A549 (cell line): ENCODE results near the gene BABAM2. TPM values are rescaled to one million over a fixed set of nuclear protein-coding genes. Genes with fewer than 3 reads are reported as not detected.

Experiments
- ATAC-seq, 2 experiments: fragments of 200-7000 bp in 1 of 2; fragments of >200 bp in 1 of 2; cut with Nextera tagmentation in 1 of 2; cut with Tn5 transposase in 1 of 2; 3 replicates each; pipeline versions ENCODE4 v1.8.0 to v1.9.1; 2018 to 2020; ENCODE audit warnings: mild to moderate bottlenecking in 1 of 2, moderate library complexity in 1 of 2
- CTCF ChIA-PET: fragments of 300-600 bp; sonication (Branson Sonifier 250); formaldehyde crosslinking; extraction: SDS; loops from one replicate; lab custom pipeline; 2021; ENCODE audit warnings: antibody characterized with exemption, inconsistent platforms; lab: Yijun Ruan, JAX
- POLR2A ChIA-PET: fragments of 350-600 bp; formaldehyde crosslinking; extraction: SDS; loops from one replicate; lab custom pipeline; 2021; ENCODE audit warnings: antibody characterized with exemption, inconsistent platforms; lab: Yijun Ruan, JAX
- DNase-seq, 2 experiments: peaks; one replicate each; pipeline versions ENCODE4 v3.0.0 to v3.0.0-alpha.2; 2011 to 2016; ENCODE audit warnings: low read depth in 1 of 2, low spot score in 1 of 2
- FAIRE-seq: peaks from 2 replicates; lab custom pipeline; 2011; peaks lifted over from hg19 to GRCh38; lab: Jason Lieb, UNC
- H3K27ac ChIP-seq, 2 experiments: fragments of >200 bp; sonication (Bioruptor Twin); formaldehyde crosslinking; 3 replicates each; pipeline ENCODE4 v1.5.1; 2016 to 2017
- H3K4me1 ChIP-seq: fragments of >200 bp; sonication (Bioruptor Twin); formaldehyde crosslinking; 3 replicates; pipeline ENCODE4 v1.6.1; 2016
- H3K4me2 ChIP-seq: fragments of >200 bp; sonication (Bioruptor Twin); formaldehyde crosslinking; 3 replicates; pipeline ENCODE4 v1.6.1; 2016
- H3K4me3 ChIP-seq: fragments of >200 bp; sonication (Bioruptor Twin); formaldehyde crosslinking; 3 replicates; pipeline ENCODE4 v1.5.1; 2016
- H3K9me3 ChIP-seq: fragments of >200 bp; sonication (Bioruptor Twin); formaldehyde crosslinking; 3 replicates; pipeline ENCODE4 v1.6.1; 2016
- CBX8 ChIP-seq: fragments of 200-600 bp; sonication (generic); IDR thresholded peaks from 2 replicates; pipeline ENCODE4 v1.6.1; 2016
- EP300 ChIP-seq, 2 experiments: fragments of >200 bp; sonication (Bioruptor Twin); formaldehyde crosslinking; IDR thresholded peaks; 2 replicates in 1 of 2; 3 replicates in 1 of 2; pipeline ENCODE4 v1.6.1; 2016 to 2017
- FOXS1 ChIP-seq: fragments of 250-450 bp; sonication (Bioruptor Pico); IDR thresholded peaks from 2 replicates; pipeline ENCODE4 v1.5.0; 2020; ENCODE audit warnings: mild to moderate bottlenecking, moderate library complexity
- HOXA7 ChIP-seq: fragments of 250-450 bp; sonication (Bioruptor Pico); IDR thresholded peaks from 2 replicates; pipeline ENCODE4 v1.5.0; 2020; ENCODE audit warnings: mild to moderate bottlenecking, moderate library complexity
- HOXB5 ChIP-seq: fragments of 250-450 bp; sonication (Bioruptor Pico); IDR thresholded peaks from 2 replicates; pipeline ENCODE4 v1.5.0; 2020; ENCODE audit warnings: mild to moderate bottlenecking, moderate library complexity
- JUN ChIP-seq, 2 experiments: fragments of >200 bp; sonication (Bioruptor Twin); formaldehyde crosslinking; IDR thresholded peaks; 2 replicates in 1 of 2; 3 replicates in 1 of 2; pipeline ENCODE4 v1.6.1; 2016 to 2017
- MYC ChIP-seq: IDR thresholded peaks from 2 replicates; pipeline ENCODE4 v1.6.1; 2012; ENCODE audit warnings: mild to moderate bottlenecking, inconsistent platforms, low read length, improper control_type of control experiment, borderline replicate concordance
- NPAS2 ChIP-seq: fragments of 250-450 bp; sonication (Bioruptor Pico); IDR thresholded peaks from 2 replicates; pipeline ENCODE4 v1.8.0; 2022; ENCODE audit warnings: mild to moderate bottlenecking, moderate library complexity, borderline replicate concordance
- POLR2A ChIP-seq: IDR thresholded peaks from 2 replicates; pipeline ENCODE4 v1.6.1; 2012; ENCODE audit warnings: mild to moderate bottlenecking, low read length
- RAD21 ChIP-seq, 2 experiments: fragments of >200 bp in 1 of 2; sonication (Bioruptor Twin) in 1 of 2; formaldehyde crosslinking in 1 of 2; IDR thresholded peaks in 1 of 2; conservative IDR thresholded peaks in 1 of 2; 2 replicates in 1 of 2; 3 replicates in 1 of 2; pipeline ENCODE4 v1.6.1; 2012 to 2018; ENCODE audit warnings: inconsistent platforms in 1 of 2
- RARB ChIP-seq: fragments of 250-450 bp; sonication (Bioruptor Pico); IDR thresholded peaks from 2 replicates; pipeline ENCODE4 v1.8.0; 2021; ENCODE audit warnings: mild to moderate bottlenecking, moderate library complexity
- RFX5 ChIP-seq: fragments of 450-650 bp; IDR thresholded peaks from 2 replicates; pipeline ENCODE4 v1.7.1; 2014; ENCODE audit warnings: antibody characterized with exemption, mild to moderate bottlenecking, moderate library complexity
- RNF2 ChIP-seq: fragments of 200-600 bp; sonication (generic); IDR thresholded peaks from 2 replicates; pipeline ENCODE4 v1.6.1; 2016; ENCODE audit warnings: low read depth, mild to moderate bottlenecking, antibody characterized with exemption, moderate library complexity, borderline replicate concordance
- ZFP36 ChIP-seq: fragments of 450-650 bp; IDR thresholded peaks from 2 replicates; pipeline ENCODE4 v1.6.1; 2014; ENCODE audit warnings: borderline replicate concordance; ENCODE audit not compliant: partially characterized antibody
- WGBS: methylation state at CpG from one replicate; pipeline ENCODE4 v1.1.6; 2017; ENCODE audit errors: missing lambda C conversion rate; 5-methylcytosine and 5-hydroxymethylcytosine counted together
- polyA plus RNA-seq, 4 experiments: library from polyadenylated mRNA; depleted of rRNA in 3 of 4; stranded (reverse); fragments of >200 nt; fragmentation: RNase III in 1 of 4; extraction: RNeasy Plus Mini Kit Qiagen cat#74134 plus additional on column Dnase treatment in 1 of 4; gene quantifications; 2 replicates in 3 of 4; 3 replicates in 1 of 4; pipeline ENCODE4 v1.2.3, GENCODE V29; 2011 to 2017
- TF ChIP-seq, protein P1 (sequence below): fragments of >200 bp; sonication (Bioruptor Twin); formaldehyde crosslinking; IDR thresholded peaks from 3 replicates; pipeline ENCODE4 v1.5.1; 2016
- TF ChIP-seq, protein P2 (sequence below): fragments of 250-450 bp; sonication (Bioruptor Pico); IDR thresholded peaks from 2 replicates; pipeline ENCODE4 v1.5.0; 2021; ENCODE audit warnings: mild to moderate bottlenecking, moderate library complexity, borderline replicate concordance
- TF ChIP-seq, protein P3 (sequence below): IDR thresholded peaks from 2 replicates; pipeline ENCODE4 v1.6.1; 2012
- TF ChIP-seq, protein P4 (sequence below): fragments of 200-600 bp; sonication (generic); IDR thresholded peaks from 2 replicates; pipeline ENCODE4 v1.6.1; 2016; ENCODE audit warnings: antibody characterized with exemption, mild to moderate bottlenecking, moderate library complexity

Gene BABAM2
- polyA plus RNA-seq, 2 of the 4 experiments (the other 2 are of a cell fraction), result 53.7 to 78.4 TPM

DNA sequence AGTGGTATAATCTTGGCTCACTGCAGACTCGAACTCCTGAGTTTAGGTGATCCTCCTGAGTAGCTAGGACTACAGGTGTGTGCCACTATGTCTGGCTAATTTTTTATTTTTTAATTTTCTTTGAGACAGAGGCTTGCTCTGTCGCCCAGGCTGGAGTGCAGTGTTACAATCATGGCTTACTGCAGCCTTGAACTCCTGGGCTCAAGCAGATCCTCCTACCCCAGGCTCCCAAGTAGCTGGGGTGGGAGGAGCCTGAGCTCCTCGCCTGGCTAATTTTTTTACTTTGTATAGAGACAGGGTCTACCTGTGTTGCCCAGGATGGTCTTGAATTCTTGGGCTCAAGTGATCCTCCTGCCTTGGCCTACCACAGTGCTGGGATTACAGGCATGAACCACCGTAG, 62.5 kb downstream of the BABAM2 start:
- peak overlapping the region; percentile 67 for H3K4me2 ChIP-seq
- POLR2A ChIA-PET, result interaction anchor here (2.8 kb wide), 1 partner anchor 438 kb away, joined by 21 read pairs; the partner anchor contains the start of gene FOSL2
- CTCF ChIA-PET, result interaction anchor here (0.8 to 2.4 kb wide), 10 partner anchors 81 to 443 kb away, joined by 3 to 11 read pairs (median 4); no protein-coding TSS in a partner anchor
- H3K9me3 ChIP-seq, result peaks cover 13% of the 10 kb centered on the region; the same call in 2 of the 3 replicates
- ATAC-seq (no peak), DNase-seq (no peak), FAIRE-seq (no peak)
- TF ChIP-seq RARB (CRISPR knock-in tag) (no peak), RFX5 (no peak), CBX8 (no peak), HOXA7 (CRISPR knock-in tag) (no peak), JUN (IDR thresholded peaks at IDR 0.05) (no peak), POLR2A (no peak), MYC (no peak), ZFP36 (no peak), NPAS2 (CRISPR knock-in tag) (no peak), HOXB5 (CRISPR knock-in tag) (no peak), EP300 (IDR thresholded peaks at IDR 0.05) (no peak)
- TF ChIP-seq, protein P1, sequence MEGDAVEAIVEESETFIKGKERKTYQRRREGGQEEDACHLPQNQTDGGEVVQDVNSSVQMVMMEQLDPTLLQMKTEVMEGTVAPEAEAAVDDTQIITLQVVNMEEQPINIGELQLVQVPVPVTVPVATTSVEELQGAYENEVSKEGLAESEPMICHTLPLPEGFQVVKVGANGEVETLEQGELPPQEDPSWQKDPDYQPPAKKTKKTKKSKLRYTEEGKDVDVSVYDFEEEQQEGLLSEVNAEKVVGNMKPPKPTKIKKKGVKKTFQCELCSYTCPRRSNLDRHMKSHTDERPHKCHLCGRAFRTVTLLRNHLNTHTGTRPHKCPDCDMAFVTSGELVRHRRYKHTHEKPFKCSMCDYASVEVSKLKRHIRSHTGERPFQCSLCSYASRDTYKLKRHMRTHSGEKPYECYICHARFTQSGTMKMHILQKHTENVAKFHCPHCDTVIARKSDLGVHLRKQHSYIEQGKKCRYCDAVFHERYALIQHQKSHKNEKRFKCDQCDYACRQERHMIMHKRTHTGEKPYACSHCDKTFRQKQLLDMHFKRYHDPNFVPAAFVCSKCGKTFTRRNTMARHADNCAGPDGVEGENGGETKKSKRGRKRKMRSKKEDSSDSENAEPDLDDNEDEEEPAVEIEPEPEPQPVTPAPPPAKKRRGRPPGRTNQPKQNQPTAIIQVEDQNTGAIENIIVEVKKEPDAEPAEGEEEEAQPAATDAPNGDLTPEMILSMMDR, result no peak
- TF ChIP-seq, protein P2, sequence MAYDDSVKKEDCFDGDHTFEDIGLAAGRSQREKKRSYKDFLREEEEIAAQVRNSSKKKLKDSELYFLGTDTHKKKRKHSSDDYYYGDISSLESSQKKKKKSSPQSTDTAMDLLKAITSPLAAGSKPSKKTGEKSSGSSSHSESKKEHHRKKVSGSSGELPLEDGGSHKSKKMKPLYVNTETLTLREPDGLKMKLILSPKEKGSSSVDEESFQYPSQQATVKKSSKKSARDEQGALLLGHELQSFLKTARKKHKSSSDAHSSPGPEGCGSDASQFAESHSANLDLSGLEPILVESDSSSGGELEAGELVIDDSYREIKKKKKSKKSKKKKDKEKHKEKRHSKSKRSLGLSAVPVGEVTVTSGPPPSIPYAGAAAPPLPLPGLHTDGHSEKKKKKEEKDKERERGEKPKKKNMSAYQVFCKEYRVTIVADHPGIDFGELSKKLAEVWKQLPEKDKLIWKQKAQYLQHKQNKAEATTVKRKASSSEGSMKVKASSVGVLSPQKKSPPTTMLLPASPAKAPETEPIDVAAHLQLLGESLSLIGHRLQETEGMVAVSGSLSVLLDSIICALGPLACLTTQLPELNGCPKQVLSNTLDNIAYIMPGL, result no peak
- TF ChIP-seq, protein P3, sequence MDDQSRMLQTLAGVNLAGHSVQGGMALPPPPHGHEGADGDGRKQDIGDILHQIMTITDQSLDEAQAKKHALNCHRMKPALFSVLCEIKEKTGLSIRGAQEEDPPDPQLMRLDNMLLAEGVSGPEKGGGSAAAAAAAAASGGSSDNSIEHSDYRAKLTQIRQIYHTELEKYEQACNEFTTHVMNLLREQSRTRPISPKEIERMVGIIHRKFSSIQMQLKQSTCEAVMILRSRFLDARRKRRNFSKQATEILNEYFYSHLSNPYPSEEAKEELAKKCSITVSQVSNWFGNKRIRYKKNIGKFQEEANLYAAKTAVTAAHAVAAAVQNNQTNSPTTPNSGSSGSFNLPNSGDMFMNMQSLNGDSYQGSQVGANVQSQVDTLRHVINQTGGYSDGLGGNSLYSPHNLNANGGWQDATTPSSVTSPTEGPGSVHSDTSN, result no peak
- TF ChIP-seq, protein P4, sequence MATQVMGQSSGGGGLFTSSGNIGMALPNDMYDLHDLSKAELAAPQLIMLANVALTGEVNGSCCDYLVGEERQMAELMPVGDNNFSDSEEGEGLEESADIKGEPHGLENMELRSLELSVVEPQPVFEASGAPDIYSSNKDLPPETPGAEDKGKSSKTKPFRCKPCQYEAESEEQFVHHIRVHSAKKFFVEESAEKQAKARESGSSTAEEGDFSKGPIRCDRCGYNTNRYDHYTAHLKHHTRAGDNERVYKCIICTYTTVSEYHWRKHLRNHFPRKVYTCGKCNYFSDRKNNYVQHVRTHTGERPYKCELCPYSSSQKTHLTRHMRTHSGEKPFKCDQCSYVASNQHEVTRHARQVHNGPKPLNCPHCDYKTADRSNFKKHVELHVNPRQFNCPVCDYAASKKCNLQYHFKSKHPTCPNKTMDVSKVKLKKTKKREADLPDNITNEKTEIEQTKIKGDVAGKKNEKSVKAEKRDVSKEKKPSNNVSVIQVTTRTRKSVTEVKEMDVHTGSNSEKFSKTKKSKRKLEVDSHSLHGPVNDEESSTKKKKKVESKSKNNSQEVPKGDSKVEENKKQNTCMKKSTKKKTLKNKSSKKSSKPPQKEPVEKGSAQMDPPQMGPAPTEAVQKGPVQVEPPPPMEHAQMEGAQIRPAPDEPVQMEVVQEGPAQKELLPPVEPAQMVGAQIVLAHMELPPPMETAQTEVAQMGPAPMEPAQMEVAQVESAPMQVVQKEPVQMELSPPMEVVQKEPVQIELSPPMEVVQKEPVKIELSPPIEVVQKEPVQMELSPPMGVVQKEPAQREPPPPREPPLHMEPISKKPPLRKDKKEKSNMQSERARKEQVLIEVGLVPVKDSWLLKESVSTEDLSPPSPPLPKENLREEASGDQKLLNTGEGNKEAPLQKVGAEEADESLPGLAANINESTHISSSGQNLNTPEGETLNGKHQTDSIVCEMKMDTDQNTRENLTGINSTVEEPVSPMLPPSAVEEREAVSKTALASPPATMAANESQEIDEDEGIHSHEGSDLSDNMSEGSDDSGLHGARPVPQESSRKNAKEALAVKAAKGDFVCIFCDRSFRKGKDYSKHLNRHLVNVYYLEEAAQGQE, result no peak
- H3K27ac ChIP-seq, result peak overlapping the region; percentile 80 to 93
- H3K4me3 ChIP-seq, result no peak overlapping the region
- 95% methylated on average over 4 of the region's 4 CpGs for WGBS
- peaks cover 52% of the 10 kb centered on the region for H3K4me1 ChIP-seq

DNA sequence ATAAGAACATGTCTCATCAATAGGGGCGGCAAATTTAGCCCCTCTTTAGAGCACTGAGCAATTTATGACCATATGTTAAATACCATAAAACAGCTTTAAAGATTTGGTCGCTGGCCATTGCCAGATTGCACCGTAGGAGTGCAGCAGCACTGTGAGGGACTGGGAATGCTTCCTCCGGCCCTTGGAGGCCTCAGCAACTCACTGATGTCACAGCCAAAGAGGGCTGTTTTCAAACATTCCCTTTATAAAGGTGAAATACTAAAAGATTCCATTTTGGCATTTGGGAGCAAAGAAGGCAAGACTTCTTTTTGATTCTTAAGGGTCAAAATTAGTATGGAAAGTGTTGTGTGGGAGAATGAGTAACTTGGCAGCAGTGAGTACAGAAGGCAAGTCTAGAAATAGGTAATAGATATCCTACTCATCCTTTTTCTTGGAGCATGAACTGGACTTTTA, 63.7 kb downstream of the BABAM2 start:
- peak; percentile 80 for ATAC-seq
- H3K27ac ChIP-seq, result peak overlapping the region; percentile 80 to 93
- TF ChIP-seq RAD21 (conservative IDR thresholded peaks at IDR 0.05 in 1 of 2, IDR thresholded peaks at IDR 0.05 in 1 of 2) (peak in 1 of 2 experiments; percentile 7; a peak in 1 of 5 replicates), RNF2 (no peak), FOXS1 (CRISPR knock-in tag) (no peak)
- H3K4me2 ChIP-seq, result peak overlapping the region; percentile 67
- ChIA-PET CTCF (interaction anchor here (1.0 to 2.4 kb wide), 13 partner anchors 10 to 442 kb away, joined by 3 to 11 read pairs (median 4); no protein-coding TSS in a partner anchor), POLR2A (interaction anchor here (0.6 to 2.8 kb wide), 7 partner anchors 23 to 447 kb away, joined by 3 to 21 read pairs (median 4); partner anchors contain the start of genes BABAM2, FOSL2 and RBKS)
- peak in 1 of 2 experiments; percentile 58 for DNase-seq
- FAIRE-seq, result peak; percentile 46
- H3K4me3 ChIP-seq, result no peak overlapping the region
- WGBS, result 3% methylated on average over 4 of the region's 4 CpGs
- peaks cover 13% of the 10 kb centered on the region; the same call in 2 of the 3 replicates for H3K9me3 ChIP-seq
- H3K4me1 ChIP-seq, result peaks cover 63% of the 10 kb centered on the region
